ENCODE data around the gene KRT7. TPM values are rescaled to one million over a fixed set of nuclear protein-coding genes. Genes with fewer than 3 reads are reported as not detected.

KRT7 gene
- total and polyA plus RNA-seq, 4 donors: 0.37 to 9.9 (median 7.0) TPM

- TF ChIP-seq TAF1 (conservative IDR thresholded peaks at IDR 0.05) (no peak), NR2F2 (IDR thresholded peaks at IDR 0.05) (no peak)
- Histone ChIP-seq H3K36me3 (ENCODE audit: control insufficient read depth in 4 of 4, insufficient read depth in 3 of 4, low read depth in 1 of 4, low read length in 3 of 4) (no peaks in the 10 kb centered on the region), H3K9me3 (ENCODE audit: control insufficient read depth in 4 of 4, low read length in 3 of 4) (no peaks in the 10 kb centered on the region), H3K4me1 (ENCODE audit: control insufficient read depth in 4 of 4, insufficient read depth in 4 of 4, low read length in 3 of 4) (peaks cover 0 to 5% (median 1%) of the 10 kb centered on the region in 4 donors), H3K27ac (ENCODE audit: low read depth in 1 of 2, low read length in 2 of 2) (no peak overlapping the region), H3K27me3 (ENCODE audit: control insufficient read depth in 4 of 4, insufficient read depth in 4 of 4, low read length in 3 of 4) (no peaks in the 10 kb centered on the region), H3K4me3 (ENCODE audit: low read depth in 1 of 3, low read length in 3 of 3) (no peak overlapping the region), H3K9ac (ENCODE audit: low read depth in 1 of 2, low read length in 2 of 2) (no peak overlapping the region)
- no peak for DNase-seq (ENCODE audit: low spot score)
- 85% methylated on average over 5 of the region's 5 CpGs for WGBS
Measured at GRCh38 chr12:52187640-52188039, 45.4 kb upstream of the KRT7 start.

GRCh38 chr12:52188658-52189057 is 44.4 kb upstream of the KRT7 start:
- no peaks in the 10 kb centered on the region for H3K27me3 ChIP-seq (ENCODE audit: control insufficient read depth in 4 of 4, insufficient read depth in 4 of 4, low read length in 3 of 4)
- H3K9ac ChIP-seq (ENCODE audit: low read depth in 1 of 2, low read length in 2 of 2): no peak overlapping the region
- no peaks in the 10 kb centered on the region for H3K36me3 ChIP-seq (ENCODE audit: control insufficient read depth in 4 of 4, insufficient read depth in 3 of 4, low read depth in 1 of 4, low read length in 3 of 4)
- peaks cover 0 to 5% (median 1%) of the 10 kb centered on the region in 4 donors for H3K4me1 ChIP-seq (ENCODE audit: control insufficient read depth in 4 of 4, insufficient read depth in 4 of 4, low read length in 3 of 4)
- H3K9me3 ChIP-seq (ENCODE audit: control insufficient read depth in 4 of 4, low read length in 3 of 4): no peaks in the 10 kb centered on the region
- 92% methylated on average over 7 of the region's 7 CpGs for WGBS
- H3K27ac ChIP-seq (ENCODE audit: low read depth in 1 of 2, low read length in 2 of 2): no peak overlapping the region
- no peak for TF ChIP-seq NR2F2 (IDR thresholded peaks at IDR 0.05)
- TF ChIP-seq RAD21 (IDR thresholded peaks at IDR 0.05): no peak
- TF ChIP-seq SP1 (IDR thresholded peaks at IDR 0.05): no peak
- no peak for TF ChIP-seq GABPA (IDR thresholded peaks at IDR 0.05 in 1 of 2, conservative IDR thresholded peaks at IDR 0.05 in 1 of 2)
- TF ChIP-seq TAF1 (conservative IDR thresholded peaks at IDR 0.05): no peak
- no peak for TF ChIP-seq FOXA1 (IDR thresholded peaks at IDR 0.05)
- no peak for TF ChIP-seq EGR1 (IDR thresholded peaks at IDR 0.05; ENCODE audit: low read depth in 2 of 2)
- TF ChIP-seq HNF4A (conservative IDR thresholded peaks at IDR 0.05): no peak
- TF ChIP-seq HNF4G (IDR thresholded peaks at IDR 0.05): no peak
- TF ChIP-seq ZBTB33 (IDR thresholded peaks at IDR 0.05): no peak
- TF ChIP-seq MAX (IDR thresholded peaks at IDR 0.05): no peak
- TF ChIP-seq RXRA (IDR thresholded peaks at IDR 0.05): no peak
- TF ChIP-seq ATF3 (IDR thresholded peaks at IDR 0.05): no peak
- TF ChIP-seq JUND (IDR thresholded peaks at IDR 0.05): no peak
- no peak for TF ChIP-seq YY1 (IDR thresholded peaks at IDR 0.05)
- no peak for TF ChIP-seq REST (IDR thresholded peaks at IDR 0.05)
- DNase-seq (ENCODE audit: low spot score): no peak
- no peak overlapping the region for H3K4me3 ChIP-seq (ENCODE audit: low read depth in 1 of 3, low read length in 3 of 3)

All from liver (tissue), 9 donors.